LNCaP clone FGC (cell line): ENCODE results near the gene NPFF.
"Not testable (repeated sequence)": the region's sequence is repeated elsewhere in the genome, so short reads cannot be mapped to it uniquely, and the experiment has no call there.

Experiments
- DNase-seq: peaks from one replicate; pipeline ENCODE4 v3.0.0-alpha.2; 2011; ENCODE audit warnings: low read depth
- H3K4me3 ChIP-seq: 2 replicates; pipeline ENCODE4 v1.5.1; 2011; ENCODE audit warnings: mild to moderate bottlenecking, low read depth, low read length, control low read depth
- TF ChIP-seq, protein P1 (sequence below): IDR thresholded peaks from 2 replicates; pipeline ENCODE4 v1.5.1; 2012; ENCODE audit warnings: mild to moderate bottlenecking; ENCODE audit not compliant: control insufficient read depth, insufficient read depth; ENCODE audit errors: extremely low read depth

The NPFF gene

GRCh38 chr12:53484686-53485575, 22.4 kb downstream of the NPFF start:
- H3K4me3 ChIP-seq, result no peak overlapping the region
- no peak for DNase-seq
- TF ChIP-seq, protein P1, sequence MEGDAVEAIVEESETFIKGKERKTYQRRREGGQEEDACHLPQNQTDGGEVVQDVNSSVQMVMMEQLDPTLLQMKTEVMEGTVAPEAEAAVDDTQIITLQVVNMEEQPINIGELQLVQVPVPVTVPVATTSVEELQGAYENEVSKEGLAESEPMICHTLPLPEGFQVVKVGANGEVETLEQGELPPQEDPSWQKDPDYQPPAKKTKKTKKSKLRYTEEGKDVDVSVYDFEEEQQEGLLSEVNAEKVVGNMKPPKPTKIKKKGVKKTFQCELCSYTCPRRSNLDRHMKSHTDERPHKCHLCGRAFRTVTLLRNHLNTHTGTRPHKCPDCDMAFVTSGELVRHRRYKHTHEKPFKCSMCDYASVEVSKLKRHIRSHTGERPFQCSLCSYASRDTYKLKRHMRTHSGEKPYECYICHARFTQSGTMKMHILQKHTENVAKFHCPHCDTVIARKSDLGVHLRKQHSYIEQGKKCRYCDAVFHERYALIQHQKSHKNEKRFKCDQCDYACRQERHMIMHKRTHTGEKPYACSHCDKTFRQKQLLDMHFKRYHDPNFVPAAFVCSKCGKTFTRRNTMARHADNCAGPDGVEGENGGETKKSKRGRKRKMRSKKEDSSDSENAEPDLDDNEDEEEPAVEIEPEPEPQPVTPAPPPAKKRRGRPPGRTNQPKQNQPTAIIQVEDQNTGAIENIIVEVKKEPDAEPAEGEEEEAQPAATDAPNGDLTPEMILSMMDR, result no peak

DNA sequence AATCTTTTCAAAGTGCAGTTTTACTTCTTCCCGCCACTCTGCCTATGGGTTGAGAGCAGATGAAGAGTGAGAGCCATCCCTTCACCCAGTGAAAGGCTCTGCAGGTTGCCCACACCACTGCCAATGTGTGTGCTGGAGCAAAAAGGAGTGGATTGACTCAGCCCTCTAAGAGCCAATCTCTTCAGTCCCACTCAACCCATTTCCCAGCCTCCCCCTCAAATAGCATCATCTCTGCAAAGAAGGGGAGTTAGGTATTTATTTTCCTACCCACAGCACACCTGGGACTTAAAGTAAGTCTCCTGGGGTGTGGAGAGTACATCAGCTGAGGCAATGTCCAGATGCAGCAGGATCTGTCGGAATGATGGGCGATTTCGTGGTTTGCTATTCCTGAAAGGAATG, 23.3 kb downstream of the NPFF start:
- no peak for DNase-seq
- no peak overlapping the region for H3K4me3 ChIP-seq
- TF ChIP-seq, protein P1, result no peak

DNA sequence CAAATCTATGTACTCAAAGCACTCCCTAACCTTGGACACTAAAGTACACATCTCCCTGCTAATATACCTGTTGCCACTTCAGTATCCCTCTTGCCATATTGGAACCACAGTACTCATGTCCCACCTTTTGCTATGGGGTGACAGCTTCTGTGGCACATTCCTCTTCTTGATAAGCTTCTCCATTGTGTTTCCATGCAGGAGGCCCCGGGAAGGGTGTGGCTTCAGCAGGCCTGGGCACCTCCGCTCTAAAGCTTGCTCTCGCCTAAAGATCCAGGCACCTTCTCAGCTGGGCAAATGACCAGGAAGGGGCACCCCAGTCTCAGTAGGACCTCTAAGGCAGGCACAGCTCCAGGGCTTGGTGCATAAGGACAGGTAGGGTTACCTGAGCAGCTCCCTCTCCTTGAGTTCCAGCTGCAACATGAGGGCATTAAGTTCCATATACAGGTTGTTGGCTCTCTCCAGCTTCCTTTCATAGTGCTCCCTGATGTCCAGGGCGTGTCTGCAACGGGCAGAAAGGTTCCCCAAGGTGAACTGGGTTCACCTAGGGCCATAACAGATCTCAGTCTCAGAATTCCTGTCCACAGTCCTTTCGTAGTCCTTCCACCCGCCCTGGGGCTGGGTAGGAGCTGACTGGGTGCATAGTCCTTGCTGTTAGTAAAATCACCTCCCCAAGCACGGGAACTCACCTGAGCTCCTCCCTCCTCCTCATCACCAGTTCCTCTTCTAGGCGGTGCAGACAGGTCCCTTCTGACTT, 23.9 kb downstream of the NPFF start:
- no peak overlapping the region for H3K4me3 ChIP-seq
- DNase-seq, result no peak
- TF ChIP-seq, protein P1, result no peak

- DNase-seq, result no peak
- TF ChIP-seq, protein P1, result no peak
Observed at GRCh38 chr12:53482626-53483168, 24.6 kb downstream of the NPFF start.

GRCh38 chr12:53481939-53482586, 25.2 kb downstream of the NPFF start:
- no peak overlapping the region for H3K4me3 ChIP-seq
- TF ChIP-seq, protein P1, result no peak
- DNase-seq, result no peak

More at GRCh38 chr12:53482626-53483168, 24.6 kb downstream of the NPFF start:
- H3K4me3 ChIP-seq, result no peak overlapping the region

DNA sequence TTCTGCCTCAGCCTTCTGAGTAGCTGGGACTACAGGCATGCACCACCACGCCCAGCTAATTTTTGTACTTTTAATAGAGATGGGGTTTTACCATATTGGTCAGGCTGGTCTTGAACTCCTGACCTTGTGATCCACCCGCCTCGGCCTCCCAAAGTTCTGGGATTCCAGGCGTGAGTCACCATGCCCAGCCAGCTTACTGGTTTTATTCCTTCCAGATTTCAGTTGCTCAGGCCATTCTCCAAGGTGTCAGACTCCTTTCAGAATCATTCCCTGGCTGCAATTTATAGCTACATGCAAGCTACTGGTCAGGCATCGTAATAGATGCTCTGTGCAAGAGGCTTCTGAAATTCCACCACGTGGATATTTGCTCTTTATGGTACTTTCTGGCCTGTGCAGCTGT, 25.8 kb downstream of the NPFF start:
- not testable (repeated sequence) for DNase-seq, H3K4me3 ChIP-seq
